Endothelial cell (in vitro differentiated cells): Measurements from ENCODE around the gene TMEM204. TPM values are rescaled to one million over a fixed set of nuclear protein-coding genes. Genes with fewer than 3 reads are reported as not detected.

Experiments used
- DNase-seq: peaks from one replicate; pipeline ENCODE4 v3.0.0; 2021; ENCODE audit warnings: low spot score
- H3K27ac Mint-ChIP-seq: one replicate; pipeline ENCODE4 v1.8.0; 2021; ENCODE audit warnings: mixed read lengths, inconsistent platforms; ENCODE audit not compliant: unreplicated experiment
- H3K27me3 Mint-ChIP-seq: one replicate; pipeline ENCODE4 v1.8.0; 2021; ENCODE audit warnings: mild to moderate bottlenecking, moderate library complexity, mixed read lengths, inconsistent platforms; ENCODE audit not compliant: unreplicated experiment
- H3K36me3 Mint-ChIP-seq: one replicate; pipeline ENCODE4 v1.8.0; 2021; ENCODE audit warnings: mild to moderate bottlenecking, low read depth, mixed read lengths, inconsistent platforms; ENCODE audit not compliant: unreplicated experiment
- H3K4me1 Mint-ChIP-seq: one replicate; pipeline ENCODE4 v1.8.0; 2021; ENCODE audit warnings: mild to moderate bottlenecking, mixed read lengths, inconsistent platforms; ENCODE audit not compliant: unreplicated experiment
- H3K4me3 Mint-ChIP-seq: one replicate; pipeline ENCODE4 v1.8.0; 2021; ENCODE audit warnings: mild to moderate bottlenecking, mixed read lengths, inconsistent platforms; ENCODE audit not compliant: unreplicated experiment
- H3K9me3 Mint-ChIP-seq: one replicate; pipeline ENCODE4 v1.8.0; 2021; ENCODE audit warnings: mixed read lengths, inconsistent platforms; ENCODE audit not compliant: unreplicated experiment
- CTCF ChIP-seq: fragments of 200-600 bp; sonication (generic); IDR thresholded peaks from one replicate; pipeline ENCODE4 v1.5.0; 2021; ENCODE audit warnings: antibody characterized with exemption; ENCODE audit not compliant: unreplicated experiment
- long read RNA-seq: library from polyadenylated mRNA; unstranded; transcript quantifications from one replicate; pipeline ENCODE4 v2.0.0, GENCODE V29; 2020; ENCODE audit not compliant: unreplicated experiment
- total RNA-seq: library from RNA; stranded (reverse); fragmentation: NEBNext Ultra II Directional; extraction: Animal tissue kit (Norgen Biotek cat#: 25700); gene quantifications from one replicate; pipeline ENCODE4 v1.2.1, GENCODE V29; 2021; ENCODE audit not compliant: unreplicated experiment

The TMEM204 gene
- total RNA-seq = 66.3 TPM
- long read RNA-seq, transcript TMEM204-202 (3 exons, 1,938 nt) = major isoform, 126 of 135 reads
- long read RNA-seq, partial matches to known transcripts = 0 of 135 reads
- long read RNA-seq, other reads (novel, unspliced or antisense) = 9 of 135 reads

GRCh38 chr16:1533443-1533951 lies at the start of gene TMEM204:
TSS of gene TMEM204 (plus strand) at chr16:1533666. CDS start at chr16:1534276, 610 bp downstream.
- H3K36me3 Mint-ChIP-seq = peaks cover 28% of the 10 kb centered on the region
- peaks cover 9% of the 10 kb centered on the region for H3K27me3 Mint-ChIP-seq
- H3K4me1 Mint-ChIP-seq = peaks cover 43% of the 10 kb centered on the region
- H3K27ac Mint-ChIP-seq = peak within 1 kb of the TSS; percentile 77
- H3K4me3 Mint-ChIP-seq = peak within 1 kb of the TSS; percentile 98
- no peaks in the 10 kb centered on the region for H3K9me3 Mint-ChIP-seq
- TF ChIP-seq CTCF = no peak
- DNase-seq = peak; percentile 69

DNA sequence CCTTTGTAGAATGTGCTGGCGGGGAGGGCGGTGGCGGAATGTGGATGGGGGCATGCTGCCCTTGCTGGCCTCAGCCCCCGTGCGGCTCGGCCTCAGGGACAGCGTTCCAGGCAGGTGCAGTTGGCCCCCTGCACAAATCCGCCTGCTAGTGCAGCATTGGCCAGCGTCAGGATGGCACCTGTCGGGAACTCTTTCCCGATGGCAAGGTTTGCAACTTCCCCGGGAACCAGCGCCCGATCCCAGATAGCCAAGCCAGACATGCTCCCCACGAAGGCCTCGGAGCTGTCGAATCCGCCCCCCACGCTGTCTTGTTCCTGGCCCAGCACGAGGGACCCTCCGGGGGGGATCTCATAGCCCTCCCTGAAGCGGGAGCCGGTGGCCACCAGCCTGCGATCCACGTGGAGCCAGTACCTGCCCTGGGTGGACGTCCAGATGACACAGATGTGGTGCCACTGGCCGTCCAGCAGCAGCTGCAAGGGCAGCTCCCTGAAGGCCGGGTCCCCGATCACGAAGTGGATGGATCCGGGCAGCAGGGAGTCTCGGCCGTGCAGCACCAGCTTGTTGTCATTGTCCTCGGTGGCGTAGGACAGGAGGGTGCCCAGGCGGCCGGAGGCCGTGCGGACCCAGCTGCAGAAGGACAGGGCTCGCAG lies 47.5 kb upstream of the TMEM204 start:
- peaks cover 4% of the 10 kb centered on the region for H3K4me1 Mint-ChIP-seq
- H3K27me3 Mint-ChIP-seq = peaks cover 7% of the 10 kb centered on the region
- no peaks in the 10 kb centered on the region for H3K36me3 Mint-ChIP-seq
- TF ChIP-seq CTCF = no peak
- DNase-seq = no peak
- no peak overlapping the region for H3K27ac Mint-ChIP-seq
- H3K9me3 Mint-ChIP-seq = no peaks in the 10 kb centered on the region
- H3K4me3 Mint-ChIP-seq = no peak overlapping the region

GRCh38 chr16:1486551-1487390 lies 46.7 kb upstream of the TMEM204 start:
- H3K9me3 Mint-ChIP-seq = no peaks in the 10 kb centered on the region
- no peak for TF ChIP-seq CTCF
- H3K27me3 Mint-ChIP-seq = peaks cover 9% of the 10 kb centered on the region
- no peak overlapping the region for H3K4me3 Mint-ChIP-seq
- DNase-seq = no peak
- H3K36me3 Mint-ChIP-seq = no peaks in the 10 kb centered on the region
- peaks cover 4% of the 10 kb centered on the region for H3K4me1 Mint-ChIP-seq
- H3K27ac Mint-ChIP-seq = no peak overlapping the region

- no peak overlapping the region for H3K27ac Mint-ChIP-seq
- no peak for DNase-seq
- no peak overlapping the region for H3K4me3 Mint-ChIP-seq
- TF ChIP-seq CTCF = no peak
- no peaks in the 10 kb centered on the region for H3K36me3 Mint-ChIP-seq
- peaks cover 7% of the 10 kb centered on the region for H3K4me1 Mint-ChIP-seq
- peaks cover 12% of the 10 kb centered on the region for H3K27me3 Mint-ChIP-seq
- no peaks in the 10 kb centered on the region for H3K9me3 Mint-ChIP-seq
These were observed 45.9 kb upstream of the TMEM204 start for GRCh38 chr16:1487395-1488053.
